ENCODE results near the gene DYNC1LI2.
"Not testable (repeated sequence)": the region's sequence is repeated elsewhere in the genome, so short reads cannot be mapped to it uniquely, and the experiment has no call there.

DYNC1LI2 gene

DNA sequence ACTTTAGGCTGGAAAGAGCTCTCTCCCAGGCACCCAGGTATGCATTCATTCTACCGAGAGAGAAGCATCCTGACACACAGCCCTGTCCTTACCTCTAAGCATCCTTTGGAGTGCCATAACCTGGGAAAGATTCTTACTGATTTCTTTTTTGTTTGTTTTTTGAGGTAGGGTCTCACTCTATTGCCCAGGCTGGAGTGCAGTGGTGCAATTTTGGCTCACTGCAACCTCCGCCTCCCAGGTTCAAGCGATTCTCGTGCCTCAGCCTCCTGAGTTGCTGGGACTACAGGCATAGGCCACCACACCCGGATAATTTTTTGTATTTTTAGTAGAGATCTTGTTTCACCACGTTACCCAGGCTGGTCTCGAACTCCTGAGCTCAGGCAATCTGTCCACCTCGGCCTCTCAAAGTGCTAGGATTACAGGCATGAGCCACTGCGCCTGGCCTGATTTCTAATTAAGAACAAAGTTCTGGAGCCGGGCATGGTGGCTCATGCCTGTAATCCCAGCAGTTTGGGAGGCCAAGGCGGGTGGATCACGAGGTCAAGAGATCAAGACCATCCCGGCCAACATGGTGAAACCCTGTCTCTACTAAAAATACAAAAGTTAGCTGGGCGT lies 65.8 kb downstream of the DYNC1LI2 start:
- Histone ChIP-seq H3K79me1 (replicated peaks; ENCODE audit: low read length, poor library complexity, severe bottlenecking) (peaks cover 27% of the 10 kb centered on the region), H3K18ac (ENCODE audit: low read depth in 1 of 2, low read length in 2 of 2) (peak overlapping the region in 1 of 2 experiments; percentile 12), H2AK5ac (ENCODE audit: low read length, severe bottlenecking) (peak overlapping the region; percentile 9), H3K4me1 (ENCODE audit: control insufficient read depth, insufficient read depth, low read depth, low read length) (peaks cover 21% of the 10 kb centered on the region)
- H2BK120ac ChIP-seq (ENCODE audit: low read depth, low read length); H3K14ac ChIP-seq (ENCODE audit: low read length in 2 of 2); H4K91ac ChIP-seq (ENCODE audit: low read length); H2BK12ac ChIP-seq (ENCODE audit: low read length in 2 of 2); H3K4me2 ChIP-seq (ENCODE audit: low read length, poor library complexity, severe bottlenecking); H3K23ac ChIP-seq (ENCODE audit: low read length in 2 of 2); H2AFZ ChIP-seq (ENCODE audit: low read depth, low read length); H3K9ac ChIP-seq (ENCODE audit: low read length); H3K9me3 ChIP-seq (ENCODE audit: control insufficient read depth, low read length); H3K36me3 ChIP-seq (ENCODE audit: control insufficient read depth in 1 of 2, insufficient read depth in 2 of 2, low read depth in 1 of 2, low read length in 2 of 2); H4K8ac ChIP-seq (ENCODE audit: low read length); H2BK5ac ChIP-seq (ENCODE audit: low read depth, low read length, poor library complexity, severe bottlenecking); H3K4me3 ChIP-seq (ENCODE audit: insufficient read depth in 1 of 2, low read depth in 1 of 2, low read length in 2 of 2); DNase-seq; H3K27me3 ChIP-seq (ENCODE audit: control insufficient read depth in 1 of 2, insufficient read depth in 1 of 2, low read length in 2 of 2); H3K27ac ChIP-seq (ENCODE audit: low read length, poor library complexity, severe bottlenecking); H2BK15ac ChIP-seq (ENCODE audit: low read depth, poor library complexity, severe bottlenecking); H3K4ac ChIP-seq (ENCODE audit: low read depth in 1 of 2, low read length in 2 of 2): not testable (repeated sequence)
- WGBS: 96% methylated on average over 13 of the region's 14 CpGs

DNA sequence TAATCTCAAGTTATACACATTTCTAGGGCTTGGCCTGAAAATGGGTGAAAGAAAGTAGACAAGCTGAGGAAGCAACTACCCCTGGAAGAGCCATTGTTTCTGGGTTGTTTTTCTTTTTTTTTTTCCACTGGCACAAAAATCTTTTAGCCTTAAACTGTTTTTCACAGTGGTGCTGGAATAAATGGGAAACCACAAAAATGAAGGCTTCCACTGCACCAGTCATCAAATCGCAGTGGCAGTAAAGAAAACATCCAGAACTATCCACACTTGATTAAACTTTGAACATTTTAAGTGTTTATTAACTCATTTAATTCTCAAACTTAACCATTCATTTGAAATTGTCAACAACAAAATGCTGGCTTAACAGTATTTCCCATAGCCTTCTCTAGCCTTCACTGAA lies 69.1 kb downstream of the DYNC1LI2 start:
- 95% methylated on average over 1 of the region's 1 CpG for WGBS
- H4K91ac ChIP-seq (ENCODE audit: low read length): no peak overlapping the region
- no peak overlapping the region for H2AK5ac ChIP-seq (ENCODE audit: low read length, severe bottlenecking)
- no peak overlapping the region for H3K4me2 ChIP-seq (ENCODE audit: low read length, poor library complexity, severe bottlenecking)
- no peak overlapping the region for H3K4me3 ChIP-seq (ENCODE audit: insufficient read depth in 1 of 2, low read depth in 1 of 2, low read length in 2 of 2)
- H2AFZ ChIP-seq (ENCODE audit: low read depth, low read length): no peak overlapping the region
- H3K36me3 ChIP-seq (ENCODE audit: control insufficient read depth in 1 of 2, insufficient read depth in 2 of 2, low read depth in 1 of 2, low read length in 2 of 2): peaks cover 0 to 4% of the 10 kb centered on the region in 2 experiments
- H2BK120ac ChIP-seq (ENCODE audit: low read depth, low read length): no peak overlapping the region
- H4K8ac ChIP-seq (ENCODE audit: low read length): no peak overlapping the region
- H3K9ac ChIP-seq (ENCODE audit: low read length): peak overlapping the region; percentile 17
- H2BK5ac ChIP-seq (ENCODE audit: low read depth, low read length, poor library complexity, severe bottlenecking): no peak overlapping the region
- H2BK12ac ChIP-seq (ENCODE audit: low read length in 2 of 2): no peak overlapping the region
- H3K14ac ChIP-seq (ENCODE audit: low read length in 2 of 2): no peak overlapping the region
- no peaks in the 10 kb centered on the region for H3K27me3 ChIP-seq (ENCODE audit: control insufficient read depth in 1 of 2, insufficient read depth in 1 of 2, low read length in 2 of 2)
- no peak overlapping the region for H3K23ac ChIP-seq (ENCODE audit: low read length in 2 of 2)
- H2BK15ac ChIP-seq (ENCODE audit: low read depth, poor library complexity, severe bottlenecking): no peak overlapping the region
- H3K4ac ChIP-seq (ENCODE audit: low read depth in 1 of 2, low read length in 2 of 2): no peak overlapping the region
- peaks cover 24% of the 10 kb centered on the region for H3K4me1 ChIP-seq (ENCODE audit: control insufficient read depth, insufficient read depth, low read depth, low read length)
- no peaks in the 10 kb centered on the region for H3K9me3 ChIP-seq (ENCODE audit: control insufficient read depth, low read length)
- H3K79me1 ChIP-seq (replicated peaks; ENCODE audit: low read length, poor library complexity, severe bottlenecking): peaks cover 29% of the 10 kb centered on the region
- DNase-seq: no peak
- H3K18ac ChIP-seq (ENCODE audit: low read depth in 1 of 2, low read length in 2 of 2): no peak overlapping the region
- peak overlapping the region; percentile 77 for H3K27ac ChIP-seq (ENCODE audit: low read length, poor library complexity, severe bottlenecking)

DNA sequence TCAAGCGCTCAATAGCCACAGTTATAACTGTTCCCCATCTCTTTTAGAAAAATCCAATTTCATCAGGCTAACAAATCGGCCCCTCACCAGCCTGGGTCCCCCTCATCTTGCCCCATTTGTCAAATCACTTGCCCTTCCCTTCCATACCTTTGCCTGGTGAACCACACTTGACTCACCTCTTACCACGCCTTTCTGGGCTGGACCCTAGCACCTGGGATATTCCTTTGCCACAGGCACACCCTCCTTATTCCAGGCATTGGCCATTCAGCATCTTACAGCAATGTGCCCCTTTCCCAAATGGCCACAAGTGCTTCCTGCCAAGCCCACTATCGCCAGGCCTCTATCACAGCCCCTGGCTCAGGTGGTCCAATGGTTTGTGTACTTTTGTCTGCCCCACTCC lies 69.7 kb downstream of the DYNC1LI2 start:
- no peak overlapping the region for H3K18ac ChIP-seq (ENCODE audit: low read depth in 1 of 2, low read length in 2 of 2)
- 98% methylated on average over 4 of the region's 4 CpGs for WGBS
- no peak overlapping the region for H2BK15ac ChIP-seq (ENCODE audit: low read depth, poor library complexity, severe bottlenecking)
- no peak overlapping the region for H3K23ac ChIP-seq (ENCODE audit: low read length in 2 of 2)
- peak overlapping the region; percentile 1 for H3K27ac ChIP-seq (ENCODE audit: low read length, poor library complexity, severe bottlenecking)
- peaks cover 0 to 8% of the 10 kb centered on the region in 2 experiments for H3K36me3 ChIP-seq (ENCODE audit: control insufficient read depth in 1 of 2, insufficient read depth in 2 of 2, low read depth in 1 of 2, low read length in 2 of 2)
- no peaks in the 10 kb centered on the region for H3K27me3 ChIP-seq (ENCODE audit: control insufficient read depth in 1 of 2, insufficient read depth in 1 of 2, low read length in 2 of 2)
- no peaks in the 10 kb centered on the region for H3K9me3 ChIP-seq (ENCODE audit: control insufficient read depth, low read length)
- H3K9ac ChIP-seq (ENCODE audit: low read length): no peak overlapping the region
- H2BK12ac ChIP-seq (ENCODE audit: low read length in 2 of 2): no peak overlapping the region
- H2AFZ ChIP-seq (ENCODE audit: low read depth, low read length): no peak overlapping the region
- peak overlapping the region; percentile 42 for H2AK5ac ChIP-seq (ENCODE audit: low read length, severe bottlenecking)
- H3K4me1 ChIP-seq (ENCODE audit: control insufficient read depth, insufficient read depth, low read depth, low read length): peaks cover 27% of the 10 kb centered on the region
- H3K4me3 ChIP-seq (ENCODE audit: insufficient read depth in 1 of 2, low read depth in 1 of 2, low read length in 2 of 2): no peak overlapping the region
- H4K91ac ChIP-seq (ENCODE audit: low read length): no peak overlapping the region
- DNase-seq: no peak
- H3K4me2 ChIP-seq (ENCODE audit: low read length, poor library complexity, severe bottlenecking): no peak overlapping the region
- no peak overlapping the region for H3K4ac ChIP-seq (ENCODE audit: low read depth in 1 of 2, low read length in 2 of 2)
- no peak overlapping the region for H2BK5ac ChIP-seq (ENCODE audit: low read depth, low read length, poor library complexity, severe bottlenecking)
- no peak overlapping the region for H2BK120ac ChIP-seq (ENCODE audit: low read depth, low read length)
- H3K79me1 ChIP-seq (replicated peaks; ENCODE audit: low read length, poor library complexity, severe bottlenecking): peaks cover 32% of the 10 kb centered on the region
- no peak overlapping the region for H4K8ac ChIP-seq (ENCODE audit: low read length)
- H3K14ac ChIP-seq (ENCODE audit: low read length in 2 of 2): no peak overlapping the region

DNA sequence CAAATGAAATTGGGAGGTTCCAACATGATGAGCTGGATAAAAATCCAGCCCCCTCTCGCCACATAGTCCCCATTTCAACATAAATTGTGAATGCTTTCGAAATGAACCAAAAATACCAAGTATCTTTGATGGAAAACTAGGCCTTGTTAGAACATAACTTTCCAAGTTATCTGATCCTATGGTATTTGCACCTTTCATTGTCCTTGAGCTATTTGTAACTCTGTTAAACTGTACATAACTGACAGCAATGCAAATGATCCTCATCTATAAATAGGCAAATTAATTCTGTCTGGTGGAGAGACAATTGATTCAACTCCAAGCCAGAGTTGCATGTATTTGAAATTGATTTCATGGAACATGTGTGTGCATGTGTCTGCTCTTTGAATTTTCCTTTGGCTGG lies 73.1 kb downstream of the DYNC1LI2 start:
- Histone ChIP-seq H4K8ac (ENCODE audit: low read length) (no peak overlapping the region), H3K23ac (ENCODE audit: low read length in 2 of 2) (no peak overlapping the region), H3K36me3 (ENCODE audit: control insufficient read depth in 1 of 2, insufficient read depth in 2 of 2, low read depth in 1 of 2, low read length in 2 of 2) (peaks cover 0 to 8% of the 10 kb centered on the region in 2 experiments), H2BK120ac (ENCODE audit: low read depth, low read length) (no peak overlapping the region), H3K18ac (ENCODE audit: low read depth in 1 of 2, low read length in 2 of 2) (no peak overlapping the region), H3K27me3 (ENCODE audit: control insufficient read depth in 1 of 2, insufficient read depth in 1 of 2, low read length in 2 of 2) (no peaks in the 10 kb centered on the region), H3K4me3 (ENCODE audit: insufficient read depth in 1 of 2, low read depth in 1 of 2, low read length in 2 of 2) (no peak overlapping the region), H3K9ac (ENCODE audit: low read length) (no peak overlapping the region), H2BK15ac (ENCODE audit: low read depth, poor library complexity, severe bottlenecking) (no peak overlapping the region), H3K79me1 (replicated peaks; ENCODE audit: low read length, poor library complexity, severe bottlenecking) (peaks cover 30% of the 10 kb centered on the region), H3K4ac (ENCODE audit: low read depth in 1 of 2, low read length in 2 of 2) (no peak overlapping the region), H3K4me2 (ENCODE audit: low read length, poor library complexity, severe bottlenecking) (no peak overlapping the region), H3K9me3 (ENCODE audit: control insufficient read depth, low read length) (no peaks in the 10 kb centered on the region), H2BK12ac (ENCODE audit: low read length in 2 of 2) (no peak overlapping the region), H2AFZ (ENCODE audit: low read depth, low read length) (no peak overlapping the region), H2BK5ac (ENCODE audit: low read depth, low read length, poor library complexity, severe bottlenecking) (no peak overlapping the region), H3K27ac (ENCODE audit: low read length, poor library complexity, severe bottlenecking) (no peak overlapping the region), H3K14ac (ENCODE audit: low read length in 2 of 2) (no peak overlapping the region), H4K91ac (ENCODE audit: low read length) (no peak overlapping the region), H3K4me1 (ENCODE audit: control insufficient read depth, insufficient read depth, low read depth, low read length) (peaks cover 19% of the 10 kb centered on the region), H2AK5ac (ENCODE audit: low read length, severe bottlenecking) (no peak overlapping the region)
- DNase-seq: no peak
- 100% methylated on average over 2 of the region's 2 CpGs for WGBS
